ENCODE data around the gene KRT10. TPM values are rescaled to one million over a fixed set of nuclear protein-coding genes. Genes with fewer than 3 reads are reported as not detected.

Gene KRT10
- total RNA-seq, 3 donors from 2014 or later (not counting 1 experiment from before 2014, with no cell fraction given), result 23.6 to 35.9 (median 25.5) TPM

DNA sequence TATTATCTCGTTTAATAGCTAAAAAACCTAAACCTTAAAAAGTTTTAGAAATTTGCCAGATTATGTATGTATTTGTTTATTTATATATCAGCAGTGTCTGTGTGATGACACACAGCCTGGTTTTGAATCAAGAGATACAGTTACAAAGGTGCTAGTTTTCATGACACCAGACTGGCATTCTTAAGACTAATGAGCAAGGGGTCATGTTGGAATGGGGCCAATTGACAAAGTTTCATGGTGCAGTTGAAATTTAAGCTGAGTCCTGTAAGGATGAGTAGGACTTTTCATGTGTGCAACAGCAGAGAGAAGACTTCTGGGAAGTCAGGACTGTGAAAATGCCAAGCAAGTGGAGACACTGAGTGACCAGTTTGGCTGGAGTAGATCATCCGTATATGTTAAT lies 3.2 kb upstream of the KRT10 start:
- Mint-ChIP-seq H3K27ac (no peak overlapping the region), H3K27me3 (ENCODE audit: low read depth in 2 of 2) (peaks cover 23 to 67% of the 10 kb centered on the region in 2 donors), H3K9me3 (peaks cover 0 to 2% of the 10 kb centered on the region in 2 donors), H3K4me3 (no peak overlapping the region), H3K4me1 (peaks cover 0 to 4% of the 10 kb centered on the region in 2 donors), H3K36me3 (no peaks in the 10 kb centered on the region)
- Histone ChIP-seq H3K36me3 (ENCODE audit: control insufficient read depth, insufficient read depth, low read length) (no peaks in the 10 kb centered on the region), H3K27me3 (ENCODE audit: control insufficient read depth, insufficient read depth, low read length) (peaks cover 5% of the 10 kb centered on the region), H3K9me3 (ENCODE audit: control insufficient read depth, insufficient read depth, low read length) (no peaks in the 10 kb centered on the region), H3K27ac (ENCODE audit: low read length) (no peak overlapping the region), H3K4me1 (ENCODE audit: control insufficient read depth, insufficient read depth, low read length) (no peaks in the 10 kb centered on the region), H3K4me3 (ENCODE audit: low read length) (no peak overlapping the region)
- 86% methylated on average over 1 of the region's 2 CpGs for WGBS (ENCODE audit: insufficient coverage)
- DNase-seq (no peak), ATAC-seq (no peak)
- intact Hi-C loops (cut with micrococcal nuclease), result no loop called here
- TF ChIP-seq CTCF (IDR thresholded peaks at IDR 0.05), result no peak

DNA sequence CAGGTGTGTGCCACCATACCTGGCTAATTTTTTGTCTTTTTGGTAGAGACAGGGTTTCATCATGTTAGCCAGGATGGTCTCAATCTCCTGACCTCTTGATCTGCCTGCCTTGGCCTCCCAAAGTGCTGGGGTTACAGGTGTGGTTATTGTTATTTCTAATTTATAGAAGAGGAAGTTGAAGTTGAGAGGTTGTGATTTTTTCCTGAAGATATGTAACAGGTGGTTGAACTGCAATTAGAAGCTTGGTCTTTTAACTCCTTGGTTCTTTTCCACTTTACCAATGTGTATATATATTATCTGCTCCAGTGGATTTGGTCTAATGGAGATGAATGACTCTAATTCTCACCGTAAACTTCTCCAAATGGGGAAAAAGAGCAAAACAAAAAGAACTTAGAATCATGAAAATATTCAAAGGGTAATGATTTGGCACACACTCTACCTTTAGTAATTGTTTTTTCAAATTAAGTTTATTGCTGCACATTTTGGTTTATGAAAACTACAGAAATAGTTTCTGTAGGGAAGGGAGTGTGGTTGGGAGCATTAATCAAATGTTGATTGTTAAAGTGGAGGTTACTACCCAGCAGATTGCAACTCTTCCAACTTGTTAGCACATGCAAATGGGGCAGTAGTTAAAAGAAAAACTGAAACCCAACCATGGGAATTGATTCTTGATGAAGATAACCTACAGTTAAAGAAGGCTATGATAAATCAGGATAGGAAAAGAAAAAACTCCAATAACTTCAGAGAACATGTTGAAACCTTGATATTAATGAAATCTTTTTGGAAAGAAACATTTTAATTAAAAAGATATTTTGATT lies 1.8 kb upstream of the KRT10 start:
- WGBS (ENCODE audit: insufficient coverage), result no CpG with 5 or more reads among the region's 1 CpG
- H3K27ac Mint-ChIP-seq, result no peak overlapping the region
- intact Hi-C loops (cut with micrococcal nuclease), result no loop called here

DNA sequence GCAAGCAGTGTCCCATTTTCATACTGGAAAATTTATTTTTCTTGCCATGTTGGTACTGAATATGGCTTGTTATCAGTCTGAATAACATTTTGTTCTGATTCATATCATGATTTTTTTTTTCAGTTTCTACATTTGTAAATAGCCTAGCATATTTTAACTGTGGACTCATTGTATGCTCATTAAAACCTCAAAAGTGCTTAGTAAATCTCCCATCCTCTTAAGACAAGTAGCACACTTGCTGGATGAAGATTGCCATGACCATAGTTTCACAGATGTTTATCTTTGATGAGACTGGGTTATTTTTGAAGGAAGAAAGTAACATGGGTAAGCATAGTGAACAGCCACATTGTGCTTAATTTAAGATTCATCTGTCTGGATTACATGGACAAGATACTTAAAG lies 878 bp downstream of the KRT10 start:
- peaks cover 15 to 40% of the 10 kb centered on the region in 2 donors for H3K27me3 Mint-ChIP-seq (ENCODE audit: low read depth in 2 of 2)
- no peak for ATAC-seq
- no peak for TF ChIP-seq CTCF (IDR thresholded peaks at IDR 0.05)

More for the DNA sequence above, 1.8 kb upstream of the KRT10 start:
- H3K4me1 ChIP-seq (ENCODE audit: control insufficient read depth, insufficient read depth, low read length), result peaks cover 3% of the 10 kb centered on the region
- peaks cover 2% of the 10 kb centered on the region for H3K27me3 ChIP-seq (ENCODE audit: control insufficient read depth, insufficient read depth, low read length)
- Mint-ChIP-seq H3K9me3 (no peaks in the 10 kb centered on the region), H3K27me3 (ENCODE audit: low read depth in 2 of 2) (peaks cover 23 to 60% of the 10 kb centered on the region in 2 donors), H3K36me3 (no peaks in the 10 kb centered on the region), H3K4me3 (no peak overlapping the region), H3K4me1 (peaks cover 4 to 8% of the 10 kb centered on the region in 2 donors)
- H3K36me3 ChIP-seq (ENCODE audit: control insufficient read depth, insufficient read depth, low read length), result no peaks in the 10 kb centered on the region
- H3K4me3 ChIP-seq (ENCODE audit: low read length), result no peak overlapping the region
- ATAC-seq, result no peak
- no peaks in the 10 kb centered on the region for H3K9me3 ChIP-seq (ENCODE audit: control insufficient read depth, insufficient read depth, low read length)
- no peak for TF ChIP-seq CTCF (IDR thresholded peaks at IDR 0.05)
- H3K27ac ChIP-seq (ENCODE audit: low read length), result no peak overlapping the region
- DNase-seq, result no peak

More for the DNA sequence above, 878 bp downstream of the KRT10 start:
- Histone ChIP-seq H3K27ac (ENCODE audit: low read length) (no peak overlapping the region), H3K27me3 (ENCODE audit: control insufficient read depth, insufficient read depth, low read length) (no peaks in the 10 kb centered on the region), H3K4me1 (ENCODE audit: control insufficient read depth, insufficient read depth, low read length) (peaks cover 3% of the 10 kb centered on the region), H3K9me3 (ENCODE audit: control insufficient read depth, insufficient read depth, low read length) (no peaks in the 10 kb centered on the region), H3K36me3 (ENCODE audit: control insufficient read depth, insufficient read depth, low read length) (peaks cover 4% of the 10 kb centered on the region), H3K4me3 (ENCODE audit: low read length) (no peak overlapping the region)
- Mint-ChIP-seq H3K9me3 (peaks cover 2 to 4% of the 10 kb centered on the region in 2 donors), H3K27ac (no peak overlapping the region), H3K4me1 (peaks cover 15 to 19% of the 10 kb centered on the region in 2 donors), H3K36me3 (peaks cover 11% of the 10 kb centered on the region), H3K4me3 (no peak overlapping the region)
- intact Hi-C loops (cut with micrococcal nuclease), result no loop called here
- no peak for DNase-seq
